HepG2 (cell line): ENCODE measurements around the gene KRTAP10-2. TPM values are rescaled to one million over a fixed set of nuclear protein-coding genes. Genes with fewer than 3 reads are reported as not detected.
A peak's percentile ranks its signal among the peaks of the same experiment; 100 is the strongest.

ENCODE experiments used
- IRF2 ChIP-seq: IDR thresholded peaks from 2 replicates; pipeline ENCODE4 v1.6.1; 2018; ENCODE audit warnings: missing genetic modification reagents, missing compliant biosample characterization
- MBD4 ChIP-seq: IDR thresholded peaks from 2 replicates; pipeline ENCODE4 v1.6.1; 2012; ENCODE audit warnings: low read length, inconsistent platforms, borderline replicate concordance
- PHF5A ChIP-seq: IDR thresholded peaks from one replicate; pipeline ENCODE4 v1.6.1; 2018; ENCODE audit warnings: low read depth, missing genetic modification reagents; ENCODE audit not compliant: unreplicated experiment
- SALL1 ChIP-seq: sonication (generic); formaldehyde crosslinking; IDR thresholded peaks from 2 replicates; pipeline ENCODE4 v1.8.0; 2022; ENCODE audit warnings: mild to moderate bottlenecking, missing genetic modification reagents
- YY1 ChIP-seq: IDR thresholded peaks from 2 replicates; pipeline ENCODE4 v1.6.1; 2011; ENCODE audit warnings: low read length, low read depth, moderate library complexity, mild to moderate bottlenecking; ENCODE audit not compliant: insufficient read depth, insufficient replicate concordance
- ZNF446 ChIP-seq: sonication (generic); formaldehyde crosslinking; IDR thresholded peaks from 2 replicates; pipeline ENCODE4 v1.5.0; 2020; ENCODE audit warnings: mild to moderate bottlenecking, missing genetic modification reagents
- ZNF879 ChIP-seq: sonication (generic); formaldehyde crosslinking; IDR thresholded peaks from 2 replicates; pipeline ENCODE4 v1.8.1; 2023; ENCODE audit warnings: missing genetic modification reagents
- ZSCAN21 ChIP-seq: sonication (generic); formaldehyde crosslinking; IDR thresholded peaks from 2 replicates; pipeline ENCODE4 v1.8.0; 2022; ENCODE audit warnings: mild to moderate bottlenecking, missing genetic modification reagents, moderate library complexity, borderline replicate concordance
- polyA plus RNA-seq, 8 experiments: library from polyadenylated mRNA; depleted of rRNA in 3 of 8; stranded (reverse) in 7 of 8; unstranded in 1 of 8; fragments of >200 nt; fragmentation: Illumina TruSeq in 4 of 8; extraction: Trizol in 4 of 8; gene quantifications; 2 replicates each; pipeline versions ENCODE4 v1.2.1 to v1.2.3, GENCODE V29; 2011 to 2016; ENCODE audit warnings: low read depth in 4 of 8, missing spikeins in 1 of 8, mixed read lengths in 1 of 8; ENCODE audit not compliant: insufficient read depth in 1 of 8
- total RNA-seq, 5 experiments: library from RNA; depleted of rRNA; stranded (reverse); fragments of >200 nt; fragmentation: Illumina TruSeq; extraction: Trizol; gene quantifications; 2 replicates each; pipeline ENCODE4 v1.2.3, GENCODE V29; 2016; ENCODE audit warnings: low read depth in 1 of 5
- TF ChIP-seq, protein P1 (sequence below): sonication (generic); formaldehyde crosslinking; IDR thresholded peaks from 2 replicates; pipeline ENCODE4 v1.4.0; 2020; ENCODE audit warnings: missing genetic modification reagents
- TF ChIP-seq, protein P2 (sequence below), 2 experiments: sonication (generic) in 1 of 2; formaldehyde crosslinking in 1 of 2; IDR thresholded peaks; 2 replicates each; pipeline versions ENCODE4 v1.5.1 to v1.6.1; 2011 to 2020; ENCODE audit warnings: borderline replicate concordance in 1 of 2, low read depth in 1 of 2, low read length in 1 of 2, mild to moderate bottlenecking in 1 of 2, missing genetic modification reagents in 1 of 2, moderate library complexity in 1 of 2
- TF ChIP-seq, protein P3 (sequence below): IDR thresholded peaks from 2 replicates; pipeline ENCODE4 v1.6.1; 2016; ENCODE audit warnings: missing biosample characterization, missing genetic modification reagents, low read depth
- TF ChIP-seq, protein P4 (sequence below): sonication (generic); formaldehyde crosslinking; IDR thresholded peaks from 2 replicates; pipeline ENCODE4 v1.4.0; 2020; ENCODE audit warnings: missing genetic modification reagents
- TF ChIP-seq, protein P5 (sequence below): IDR thresholded peaks from 2 replicates; pipeline ENCODE4 v1.6.1; 2016; ENCODE audit warnings: mild to moderate bottlenecking

The KRTAP10-2 gene
- total and polyA plus RNA-seq, 2 of the 13 experiments (the other 11 are each of a cell fraction or from before 2014, with no cell fraction given) = not detected

DNA sequence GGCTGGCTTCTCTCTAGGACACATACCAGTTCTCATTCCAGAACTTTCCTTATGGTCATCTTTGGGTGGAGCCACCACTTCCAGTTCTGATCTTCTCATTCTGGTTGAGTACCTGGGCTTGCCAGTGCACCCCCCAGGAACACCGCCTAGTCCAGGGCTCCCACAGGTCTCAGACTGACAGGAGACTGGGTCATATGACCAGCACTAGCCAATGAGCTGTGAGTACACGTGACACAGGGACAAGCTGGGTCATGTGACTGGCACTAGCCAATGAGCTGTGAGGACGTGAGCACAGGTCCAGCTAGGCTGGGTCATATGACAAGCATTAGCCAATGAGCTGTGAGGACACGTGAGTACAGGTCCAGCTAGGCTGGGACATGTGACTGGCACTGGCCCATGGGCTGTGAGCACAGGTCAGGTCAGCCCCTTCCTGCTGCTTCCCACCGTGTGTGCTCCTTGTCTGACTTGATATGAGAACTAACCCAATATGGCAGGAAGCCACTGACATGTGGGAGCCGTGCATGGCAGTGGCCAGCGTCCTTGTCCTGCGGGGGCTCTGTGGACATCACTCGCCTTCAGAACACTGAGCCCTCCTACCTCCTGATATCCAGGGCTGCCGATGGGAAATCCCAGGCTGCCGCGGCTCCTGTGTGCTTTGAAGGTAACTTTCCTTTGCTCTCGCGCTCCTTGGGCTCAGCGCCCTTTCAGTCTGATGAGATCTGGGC lies 34.0 kb downstream of the KRTAP10-2 start (continued):
- TF ChIP-seq, protein P1, sequence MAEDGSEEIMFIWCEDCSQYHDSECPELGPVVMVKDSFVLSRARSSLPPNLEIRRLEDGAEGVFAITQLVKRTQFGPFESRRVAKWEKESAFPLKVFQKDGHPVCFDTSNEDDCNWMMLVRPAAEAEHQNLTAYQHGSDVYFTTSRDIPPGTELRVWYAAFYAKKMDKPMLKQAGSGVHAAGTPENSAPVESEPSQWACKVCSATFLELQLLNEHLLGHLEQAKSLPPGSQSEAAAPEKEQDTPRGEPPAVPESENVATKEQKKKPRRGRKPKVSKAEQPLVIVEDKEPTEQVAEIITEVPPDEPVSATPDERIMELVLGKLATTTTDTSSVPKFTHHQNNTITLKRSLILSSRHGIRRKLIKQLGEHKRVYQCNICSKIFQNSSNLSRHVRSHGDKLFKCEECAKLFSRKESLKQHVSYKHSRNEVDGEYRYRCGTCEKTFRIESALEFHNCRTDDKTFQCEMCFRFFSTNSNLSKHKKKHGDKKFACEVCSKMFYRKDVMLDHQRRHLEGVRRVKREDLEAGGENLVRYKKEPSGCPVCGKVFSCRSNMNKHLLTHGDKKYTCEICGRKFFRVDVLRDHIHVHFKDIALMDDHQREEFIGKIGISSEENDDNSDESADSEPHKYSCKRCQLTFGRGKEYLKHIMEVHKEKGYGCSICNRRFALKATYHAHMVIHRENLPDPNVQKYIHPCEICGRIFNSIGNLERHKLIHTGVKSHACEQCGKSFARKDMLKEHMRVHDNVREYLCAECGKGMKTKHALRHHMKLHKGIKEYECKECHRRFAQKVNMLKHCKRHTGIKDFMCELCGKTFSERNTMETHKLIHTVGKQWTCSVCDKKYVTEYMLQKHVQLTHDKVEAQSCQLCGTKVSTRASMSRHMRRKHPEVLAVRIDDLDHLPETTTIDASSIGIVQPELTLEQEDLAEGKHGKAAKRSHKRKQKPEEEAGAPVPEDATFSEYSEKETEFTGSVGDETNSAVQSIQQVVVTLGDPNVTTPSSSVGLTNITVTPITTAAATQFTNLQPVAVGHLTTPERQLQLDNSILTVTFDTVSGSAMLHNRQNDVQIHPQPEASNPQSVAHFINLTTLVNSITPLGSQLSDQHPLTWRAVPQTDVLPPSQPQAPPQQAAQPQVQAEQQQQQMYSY (CRISPR knock-in tag) = no peak
- peak; percentile 18 for TF ChIP-seq YY1
- peak; percentile 46 for TF ChIP-seq PHF5A (CRISPR knock-in tag)
- TF ChIP-seq, protein P2, sequence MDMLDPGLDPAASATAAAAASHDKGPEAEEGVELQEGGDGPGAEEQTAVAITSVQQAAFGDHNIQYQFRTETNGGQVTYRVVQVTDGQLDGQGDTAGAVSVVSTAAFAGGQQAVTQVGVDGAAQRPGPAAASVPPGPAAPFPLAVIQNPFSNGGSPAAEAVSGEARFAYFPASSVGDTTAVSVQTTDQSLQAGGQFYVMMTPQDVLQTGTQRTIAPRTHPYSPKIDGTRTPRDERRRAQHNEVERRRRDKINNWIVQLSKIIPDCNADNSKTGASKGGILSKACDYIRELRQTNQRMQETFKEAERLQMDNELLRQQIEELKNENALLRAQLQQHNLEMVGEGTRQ (IDR thresholded peaks at IDR 0.05; ENCODE audit: low read depth, low read length) = peak; percentile 100
- TF ChIP-seq, protein P2 (CRISPR knock-in tag; IDR thresholded peaks at IDR 0.05; ENCODE audit: borderline replicate concordance) = peak; percentile 99; the same call in 1 of the 2 replicates
- TF ChIP-seq MBD4 = no peak
- TF ChIP-seq IRF2 (CRISPR knock-in tag) = 0 out of 2 replicates have a peak, but pooled peaks have one; percentile 14
- TF ChIP-seq, protein P3, sequence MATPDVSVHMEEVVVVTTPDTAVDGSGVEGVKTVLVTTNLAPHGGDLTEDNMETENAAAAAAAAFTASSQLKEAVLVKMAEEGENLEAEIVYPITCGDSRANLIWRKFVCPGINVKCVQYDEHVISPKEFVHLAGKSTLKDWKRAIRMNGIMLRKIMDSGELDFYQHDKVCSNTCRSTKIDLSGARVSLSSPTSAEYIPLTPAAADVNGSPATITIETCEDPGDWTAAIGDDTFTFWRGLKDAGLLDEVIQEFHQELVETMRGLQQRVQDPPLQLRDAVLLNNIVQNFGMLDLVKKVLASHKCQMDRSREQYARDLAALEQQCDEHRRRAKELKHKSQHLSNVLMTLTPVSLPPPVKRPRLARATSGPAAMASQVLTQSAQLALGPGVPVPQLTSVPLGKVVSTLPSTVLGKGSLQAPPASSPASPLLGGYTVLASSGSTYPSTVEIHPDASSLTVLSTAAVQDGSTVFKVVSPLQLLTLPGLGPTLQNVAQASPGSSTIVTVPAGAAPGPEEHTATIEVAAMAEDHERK (CRISPR knock-in tag) = no peak
- TF ChIP-seq ZNF879 (CRISPR knock-in tag) = no peak
- TF ChIP-seq SALL1 (CRISPR knock-in tag) = peak; percentile 38; the same call in 1 of the 2 replicates
- TF ChIP-seq ZNF446 (CRISPR knock-in tag) = no peak
- TF ChIP-seq, protein P4, sequence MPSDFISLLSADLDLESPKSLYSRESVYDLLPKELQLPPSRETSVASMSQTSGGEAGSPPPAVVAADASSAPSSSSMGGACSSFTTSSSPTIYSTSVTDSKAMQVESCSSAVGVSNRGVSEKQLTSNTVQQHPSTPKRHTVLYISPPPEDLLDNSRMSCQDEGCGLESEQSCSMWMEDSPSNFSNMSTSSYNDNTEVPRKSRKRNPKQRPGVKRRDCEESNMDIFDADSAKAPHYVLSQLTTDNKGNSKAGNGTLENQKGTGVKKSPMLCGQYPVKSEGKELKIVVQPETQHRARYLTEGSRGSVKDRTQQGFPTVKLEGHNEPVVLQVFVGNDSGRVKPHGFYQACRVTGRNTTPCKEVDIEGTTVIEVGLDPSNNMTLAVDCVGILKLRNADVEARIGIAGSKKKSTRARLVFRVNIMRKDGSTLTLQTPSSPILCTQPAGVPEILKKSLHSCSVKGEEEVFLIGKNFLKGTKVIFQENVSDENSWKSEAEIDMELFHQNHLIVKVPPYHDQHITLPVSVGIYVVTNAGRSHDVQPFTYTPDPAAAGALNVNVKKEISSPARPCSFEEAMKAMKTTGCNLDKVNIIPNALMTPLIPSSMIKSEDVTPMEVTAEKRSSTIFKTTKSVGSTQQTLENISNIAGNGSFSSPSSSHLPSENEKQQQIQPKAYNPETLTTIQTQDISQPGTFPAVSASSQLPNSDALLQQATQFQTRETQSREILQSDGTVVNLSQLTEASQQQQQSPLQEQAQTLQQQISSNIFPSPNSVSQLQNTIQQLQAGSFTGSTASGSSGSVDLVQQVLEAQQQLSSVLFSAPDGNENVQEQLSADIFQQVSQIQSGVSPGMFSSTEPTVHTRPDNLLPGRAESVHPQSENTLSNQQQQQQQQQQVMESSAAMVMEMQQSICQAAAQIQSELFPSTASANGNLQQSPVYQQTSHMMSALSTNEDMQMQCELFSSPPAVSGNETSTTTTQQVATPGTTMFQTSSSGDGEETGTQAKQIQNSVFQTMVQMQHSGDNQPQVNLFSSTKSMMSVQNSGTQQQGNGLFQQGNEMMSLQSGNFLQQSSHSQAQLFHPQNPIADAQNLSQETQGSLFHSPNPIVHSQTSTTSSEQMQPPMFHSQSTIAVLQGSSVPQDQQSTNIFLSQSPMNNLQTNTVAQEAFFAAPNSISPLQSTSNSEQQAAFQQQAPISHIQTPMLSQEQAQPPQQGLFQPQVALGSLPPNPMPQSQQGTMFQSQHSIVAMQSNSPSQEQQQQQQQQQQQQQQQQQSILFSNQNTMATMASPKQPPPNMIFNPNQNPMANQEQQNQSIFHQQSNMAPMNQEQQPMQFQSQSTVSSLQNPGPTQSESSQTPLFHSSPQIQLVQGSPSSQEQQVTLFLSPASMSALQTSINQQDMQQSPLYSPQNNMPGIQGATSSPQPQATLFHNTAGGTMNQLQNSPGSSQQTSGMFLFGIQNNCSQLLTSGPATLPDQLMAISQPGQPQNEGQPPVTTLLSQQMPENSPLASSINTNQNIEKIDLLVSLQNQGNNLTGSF (CRISPR knock-in tag) = 0 out of 2 replicates have a peak, but pooled peaks have one; percentile 32
- no peak; the same call in 1 of the 2 replicates for TF ChIP-seq ZSCAN21
- TF ChIP-seq, protein P5, sequence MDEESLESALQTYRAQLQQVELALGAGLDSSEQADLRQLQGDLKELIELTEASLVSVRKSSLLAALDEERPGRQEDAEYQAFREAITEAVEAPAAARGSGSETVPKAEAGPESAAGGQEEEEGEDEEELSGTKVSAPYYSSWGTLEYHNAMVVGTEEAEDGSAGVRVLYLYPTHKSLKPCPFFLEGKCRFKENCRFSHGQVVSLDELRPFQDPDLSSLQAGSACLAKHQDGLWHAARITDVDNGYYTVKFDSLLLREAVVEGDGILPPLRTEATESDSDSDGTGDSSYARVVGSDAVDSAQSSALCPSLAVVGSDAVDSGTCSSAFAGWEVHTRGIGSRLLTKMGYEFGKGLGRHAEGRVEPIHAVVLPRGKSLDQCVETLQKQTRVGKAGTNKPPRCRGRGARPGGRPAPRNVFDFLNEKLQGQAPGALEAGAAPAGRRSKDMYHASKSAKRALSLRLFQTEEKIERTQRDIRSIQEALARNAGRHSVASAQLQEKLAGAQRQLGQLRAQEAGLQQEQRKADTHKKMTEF (CRISPR knock-in tag) = peak; percentile 41; the same call in 1 of the 2 replicates
